HG03575 (cell line): Measurements from ENCODE around the gene CXCL17.
"Not testable (repeated sequence)": the region's sequence is repeated elsewhere in the genome, so short reads cannot be mapped to it uniquely, and the experiment has no call there.

Experiments used
- ATAC-seq: cut with Tn5 transposase; IDR thresholded peaks from one replicate; pipeline ENCODE4 v1.9.1; 2021; ENCODE audit not compliant: unreplicated experiment, insufficient number of reproducible peaks, low FRiP score; ENCODE audit errors: extremely low read depth

CXCL17 gene, protein sequence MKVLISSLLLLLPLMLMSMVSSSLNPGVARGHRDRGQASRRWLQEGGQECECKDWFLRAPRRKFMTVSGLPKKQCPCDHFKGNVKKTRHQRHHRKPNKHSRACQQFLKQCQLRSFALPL

GRCh38 chr19:42442833-42443232 is at the start of gene CXCL17:
CXCL17 (minus strand) TSS chr19:42442946; CDS start chr19:42442832, 114 bp downstream.
- ATAC-seq = no peak

DNA sequence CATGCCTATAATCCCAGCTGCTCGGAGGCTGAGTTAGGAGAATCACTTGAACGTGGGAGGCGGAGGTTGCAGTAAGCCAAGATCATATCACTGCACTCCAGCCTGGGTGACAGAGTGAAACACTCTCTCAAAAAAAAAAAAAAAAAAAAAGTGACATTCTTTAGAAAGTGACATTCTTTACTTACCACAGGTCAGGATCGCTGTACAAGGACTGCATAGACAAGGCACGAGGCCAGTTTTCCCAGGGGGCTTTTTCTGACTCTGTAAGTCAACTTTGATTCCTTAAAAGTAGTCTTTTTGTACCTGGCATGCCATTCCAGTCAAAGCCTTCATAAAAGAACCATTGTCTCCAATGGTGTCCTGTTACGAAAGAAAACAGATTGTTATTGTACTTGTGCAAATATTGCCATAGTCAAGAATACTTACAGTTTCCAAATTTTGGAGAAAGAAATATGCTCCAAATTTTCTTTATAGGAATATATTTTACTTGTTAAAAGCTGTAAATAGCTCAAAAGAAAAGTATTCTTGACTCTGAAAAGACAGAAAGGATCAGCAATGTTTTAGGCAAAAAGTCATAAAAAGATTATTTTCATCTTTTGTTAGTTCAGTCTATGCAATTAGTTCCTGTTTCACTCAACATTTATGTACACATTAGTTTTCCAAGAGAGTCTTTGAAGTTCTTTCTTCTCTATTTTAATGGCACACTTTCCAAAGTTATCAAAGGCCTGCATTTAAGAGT is 46.2 kb upstream of the CXCL17 start:
- ATAC-seq = no peak

DNA sequence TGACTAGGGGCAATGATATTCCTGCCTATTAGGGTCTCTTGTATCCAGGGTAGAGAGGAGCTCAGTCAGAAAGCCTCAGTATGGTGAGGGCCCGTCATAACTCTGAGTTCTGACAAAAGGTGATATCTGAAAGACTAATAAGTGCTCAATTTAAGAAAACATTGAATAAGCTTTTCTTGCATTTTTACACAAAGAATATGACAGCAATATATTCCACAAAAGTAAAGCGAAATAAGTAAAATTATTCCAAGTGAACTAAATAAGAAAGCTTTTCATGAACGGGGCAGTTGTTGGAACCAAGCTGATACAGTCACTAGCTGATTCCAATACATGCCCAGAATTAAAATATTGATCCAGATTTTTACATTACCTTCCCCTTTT is 45.0 kb upstream of the CXCL17 start:
- no peak for ATAC-seq

GRCh38 chr19:42487032-42487797 is 44.5 kb upstream of the CXCL17 start:
- no peak for ATAC-seq

GRCh38 chr19:42485036-42485435 is 42.3 kb upstream of the CXCL17 start:
- not testable (repeated sequence) for ATAC-seq

DNA sequence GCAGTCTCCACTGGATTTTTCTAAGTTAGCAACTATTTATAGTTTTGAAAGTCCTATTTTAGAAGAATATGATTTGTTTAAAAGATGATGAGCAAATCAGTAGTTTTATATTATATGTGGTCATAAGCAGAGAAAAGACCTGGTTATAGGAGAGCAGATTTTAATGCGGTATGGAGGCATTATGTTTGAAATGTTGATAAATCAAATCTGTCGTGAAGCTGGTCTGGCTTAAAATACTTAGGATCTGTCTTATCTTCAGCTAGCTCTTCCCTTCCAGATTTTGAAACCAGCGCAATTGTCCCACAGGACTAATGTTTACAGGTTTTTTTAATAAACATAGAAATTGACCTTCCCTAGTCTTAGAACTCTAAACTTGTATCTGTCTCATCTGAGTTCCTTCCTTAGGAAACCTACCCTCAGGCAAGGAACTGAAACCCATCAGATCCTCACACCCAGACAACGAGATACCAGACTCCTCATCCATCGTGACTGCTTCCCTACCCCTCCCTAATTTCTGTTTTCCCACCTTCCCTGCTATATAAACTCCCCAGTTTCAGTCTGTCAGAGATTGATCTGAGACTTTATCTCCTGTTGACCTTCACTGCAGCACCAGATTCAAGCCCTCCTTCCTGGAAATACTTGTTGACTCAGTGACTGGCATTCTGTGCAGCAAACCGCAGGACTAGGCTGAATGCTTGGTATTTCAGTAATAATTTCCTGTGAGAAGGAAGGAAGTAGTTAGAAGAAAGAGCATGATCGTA is 37.8 kb upstream of the CXCL17 start:
- no peak for ATAC-seq

- no peak for ATAC-seq
Measured at GRCh38 chr19:42479736-42480135, 37.0 kb upstream of the CXCL17 start.

DNA sequence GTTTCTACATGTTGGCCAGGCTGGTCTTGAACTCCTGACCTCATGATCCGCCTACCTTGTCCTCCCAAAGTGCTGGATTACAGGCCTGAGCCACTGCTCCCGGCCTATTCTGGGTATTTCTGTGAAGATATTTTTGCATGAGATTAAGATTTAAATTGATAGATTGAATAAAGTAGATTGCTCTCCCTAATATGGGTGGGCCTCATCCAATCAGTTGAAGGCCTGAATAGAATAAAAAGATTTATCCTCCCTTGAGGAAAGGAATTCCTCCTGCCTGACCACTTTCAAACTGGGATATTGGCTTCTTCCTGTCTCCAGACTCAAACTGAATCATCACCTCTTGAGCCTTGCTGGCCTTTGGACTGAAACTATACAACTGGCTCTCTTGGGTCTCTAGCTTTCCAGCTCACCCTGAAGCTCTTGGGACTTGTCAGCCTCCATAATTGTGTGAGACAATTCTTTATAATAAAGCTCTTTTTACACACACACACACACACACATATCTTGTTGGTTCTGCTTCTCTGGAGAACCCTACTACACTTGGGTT is 36.1 kb upstream of the CXCL17 start:
- no peak for ATAC-seq

GRCh38 chr19:42477933-42478332 is 35.2 kb upstream of the CXCL17 start:
- ATAC-seq = no peak

DNA sequence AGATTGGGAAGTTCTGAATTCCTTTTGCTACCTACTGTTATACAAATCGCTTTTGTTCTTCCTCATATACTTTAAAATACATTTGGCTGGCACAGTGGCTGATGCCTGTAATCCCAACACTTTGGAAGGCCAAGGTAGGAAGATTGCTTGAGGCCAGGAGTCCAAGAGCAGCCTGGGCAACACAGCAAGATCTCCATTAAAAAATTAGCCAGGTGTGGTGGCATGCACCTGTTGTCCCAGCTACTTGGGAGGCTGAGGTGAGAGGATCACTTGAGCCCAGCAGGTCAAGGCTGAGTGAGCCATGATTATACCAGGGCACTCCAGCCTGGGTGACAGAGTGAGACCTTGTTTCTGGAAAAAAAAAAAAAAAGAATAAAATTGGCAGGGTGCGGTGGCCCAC is 34.4 kb upstream of the CXCL17 start:
- no peak for ATAC-seq

GRCh38 chr19:42475366-42475765 is 32.6 kb upstream of the CXCL17 start:
- no peak for ATAC-seq

DNA sequence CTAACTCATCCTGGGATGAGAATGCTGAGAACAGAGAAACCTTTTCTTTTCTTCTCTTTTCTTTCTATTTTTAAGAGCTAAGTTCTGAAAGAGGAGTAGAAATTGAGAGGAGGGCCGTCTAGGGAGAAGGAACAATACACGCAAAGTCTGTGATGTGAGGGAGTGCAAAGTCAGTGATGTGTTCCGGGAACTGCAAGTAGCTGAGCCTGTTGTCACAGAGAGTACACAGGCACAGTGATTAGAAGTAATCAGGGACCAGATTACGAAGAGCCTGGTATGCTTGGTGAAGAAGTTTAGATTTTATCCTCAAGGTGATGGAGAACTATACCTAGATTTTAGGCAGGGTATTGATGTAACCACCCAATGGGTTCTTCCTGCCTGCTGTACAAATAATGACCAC is 32.0 kb upstream of the CXCL17 start:
- ATAC-seq = no peak

DNA sequence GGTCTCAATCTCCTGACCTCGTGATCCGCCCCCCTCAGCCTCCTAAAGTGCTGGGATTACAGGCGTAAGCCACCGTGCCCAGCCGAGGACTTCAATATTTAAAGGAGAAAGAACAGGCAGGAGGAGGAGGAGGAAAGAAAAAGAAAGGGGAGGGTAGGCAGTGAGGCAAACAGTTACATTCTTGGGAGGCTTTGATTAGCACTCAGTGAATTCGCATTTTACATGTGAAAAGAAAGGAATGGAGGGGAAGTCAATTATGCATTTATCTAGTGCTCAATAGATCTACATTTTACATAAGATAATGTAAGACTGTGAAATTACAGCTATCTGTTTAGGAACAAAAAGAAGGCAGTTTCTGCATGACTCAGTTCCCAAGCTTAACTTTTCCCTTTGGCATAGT is 30.9 kb upstream of the CXCL17 start:
- no peak for ATAC-seq

DNA sequence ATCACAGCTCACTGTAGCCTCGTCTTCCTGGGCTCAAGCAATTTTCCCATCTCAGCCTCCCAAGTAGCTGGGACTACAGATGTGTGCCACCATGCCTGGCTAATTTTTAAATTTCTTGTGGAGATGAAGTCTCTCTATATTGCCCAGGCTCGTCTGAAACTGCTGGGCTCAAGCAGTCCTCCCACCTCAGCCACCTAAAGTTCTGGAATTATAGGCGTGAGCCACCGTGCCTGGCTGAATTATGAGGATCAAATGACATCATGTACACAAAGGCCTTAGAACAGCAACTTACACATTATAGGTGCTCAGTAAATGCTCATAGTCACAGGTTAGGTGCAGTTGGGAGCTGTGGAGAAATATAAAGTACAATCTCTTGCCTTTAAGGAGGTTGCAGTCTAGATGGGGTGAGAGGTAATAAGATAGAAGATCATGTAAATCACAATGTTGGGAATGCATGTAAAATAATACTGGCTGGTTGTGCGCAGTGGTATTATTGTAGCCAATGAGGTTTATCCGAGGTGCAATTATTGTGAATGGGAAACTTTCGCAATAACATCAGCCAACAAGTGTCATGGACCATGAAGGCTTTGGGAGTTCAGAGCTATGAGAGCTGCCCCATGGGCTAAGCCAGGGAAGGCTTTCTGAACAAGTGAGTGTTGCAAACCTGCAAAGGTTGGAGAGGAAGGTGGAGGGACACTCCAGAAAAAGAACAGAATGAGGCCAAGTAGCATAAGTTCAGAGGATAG is 29.8 kb upstream of the CXCL17 start:
- no peak for ATAC-seq

- ATAC-seq = no peak
Measured at GRCh38 chr19:42471554-42472249, 29.0 kb upstream of the CXCL17 start.

- no peak for ATAC-seq
Measured at GRCh38 chr19:42469311-42470235, 26.8 kb upstream of the CXCL17 start.

GRCh38 chr19:42468273-42468796 is 25.6 kb upstream of the CXCL17 start:
- no peak for ATAC-seq
